ENCODE data around the gene GINS3.

Gene GINS3

GRCh38 chr16:58426966-58427365 is 34.7 kb downstream of the GINS3 start:
- no peak for DNase-seq

DNA sequence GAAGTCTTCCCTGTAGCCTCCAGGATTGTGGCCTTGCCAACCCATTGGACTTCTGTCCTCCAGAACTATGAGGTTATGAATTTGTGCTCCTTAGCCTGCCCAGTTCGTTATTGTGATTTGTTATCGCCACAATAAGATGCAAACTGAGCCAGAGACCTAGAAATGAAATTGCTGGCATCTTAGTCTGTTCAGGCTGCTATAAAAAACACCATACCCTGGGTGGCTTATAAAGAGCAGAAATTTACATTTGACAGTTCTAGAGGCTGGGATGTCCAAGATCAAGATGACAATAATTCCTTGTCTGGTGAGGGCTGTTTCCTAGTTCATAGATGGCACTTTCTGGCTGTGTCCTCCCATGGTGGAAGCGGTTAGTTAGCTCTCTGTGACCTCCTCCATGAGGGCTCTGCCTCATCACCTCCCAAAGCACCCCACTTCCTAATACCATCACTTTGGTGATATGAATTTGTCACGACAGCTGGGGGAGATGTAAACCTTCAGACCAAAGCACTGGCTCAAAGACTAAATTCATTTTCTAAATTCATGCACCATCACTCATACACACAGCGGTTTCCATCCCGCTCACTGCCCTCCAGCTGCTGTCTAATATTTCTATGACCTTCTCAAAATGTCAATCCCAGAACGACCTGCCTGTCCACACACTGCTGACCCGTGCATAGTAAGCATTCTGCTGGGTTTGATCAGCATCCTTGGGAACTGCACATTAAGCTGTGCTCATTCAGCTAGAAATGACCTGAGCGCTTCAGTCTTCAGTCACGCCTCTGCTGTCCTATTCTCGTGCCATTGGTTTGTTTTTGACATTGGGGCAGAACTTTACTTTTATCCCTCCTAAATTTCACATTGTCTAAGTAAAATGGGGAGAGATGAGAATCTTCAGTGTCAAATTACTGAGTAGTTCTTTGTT is 36.6 kb downstream of the GINS3 start:
- peak; percentile 67 for DNase-seq

GRCh38 chr16:58430718-58431117 is 38.4 kb downstream of the GINS3 start:
- DNase-seq = no peak

GRCh38 chr16:58433569-58433951 is 41.3 kb downstream of the GINS3 start:
- DNase-seq = no peak

DNA sequence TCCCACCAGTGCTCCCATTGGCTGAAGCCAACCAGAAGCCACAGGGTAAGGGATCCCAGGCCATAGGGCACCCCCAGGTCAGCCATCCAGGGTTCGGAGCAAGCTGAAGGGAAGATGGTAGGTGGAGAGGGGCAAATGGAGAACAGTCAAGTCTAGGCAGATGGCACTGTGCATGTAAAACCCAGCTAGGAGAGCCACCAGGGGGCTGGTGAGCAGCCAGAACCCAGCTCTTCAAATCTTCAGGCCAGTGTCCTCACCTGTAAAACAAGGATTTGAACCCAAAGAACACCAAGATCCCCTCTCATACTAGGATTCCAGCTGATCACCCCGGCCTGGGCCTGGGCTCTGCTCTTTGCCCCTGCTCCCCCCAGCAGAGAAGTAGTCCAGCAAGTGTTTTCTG is 43.5 kb downstream of the GINS3 start:
- DNase-seq = no peak

GRCh38 chr16:58440131-58440530 is 47.9 kb downstream of the GINS3 start:
- no peak for DNase-seq

DNA sequence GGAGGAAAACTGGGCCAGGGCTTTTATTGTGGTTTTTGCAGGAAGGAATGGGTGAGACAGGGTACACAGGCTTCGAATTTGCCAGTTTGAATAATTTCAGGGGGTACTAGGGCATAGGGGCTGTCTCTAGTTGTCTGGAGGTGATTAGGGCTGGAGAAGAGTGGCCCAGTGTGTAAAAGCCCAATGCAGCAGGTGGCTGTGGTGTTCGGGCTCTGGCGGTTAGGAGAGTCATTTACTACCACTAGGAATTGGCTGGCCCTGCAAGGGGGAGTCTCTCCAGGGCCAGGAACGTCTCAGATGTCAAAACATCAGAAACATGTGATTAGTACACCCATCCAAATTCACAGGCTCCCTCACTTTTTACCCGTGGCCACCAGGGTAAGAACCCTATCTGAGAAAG is 50.3 kb downstream of the GINS3 start:
- no peak for DNase-seq

GRCh38 chr16:58443783-58444182 is 51.5 kb downstream of the GINS3 start:
- DNase-seq = no peak

- DNase-seq = no peak
Measured at GRCh38 chr16:58444265-58444664, 52.0 kb downstream of the GINS3 start.

- no peak for DNase-seq
Measured at GRCh38 chr16:58448890-58449289, 56.6 kb downstream of the GINS3 start.

DNA sequence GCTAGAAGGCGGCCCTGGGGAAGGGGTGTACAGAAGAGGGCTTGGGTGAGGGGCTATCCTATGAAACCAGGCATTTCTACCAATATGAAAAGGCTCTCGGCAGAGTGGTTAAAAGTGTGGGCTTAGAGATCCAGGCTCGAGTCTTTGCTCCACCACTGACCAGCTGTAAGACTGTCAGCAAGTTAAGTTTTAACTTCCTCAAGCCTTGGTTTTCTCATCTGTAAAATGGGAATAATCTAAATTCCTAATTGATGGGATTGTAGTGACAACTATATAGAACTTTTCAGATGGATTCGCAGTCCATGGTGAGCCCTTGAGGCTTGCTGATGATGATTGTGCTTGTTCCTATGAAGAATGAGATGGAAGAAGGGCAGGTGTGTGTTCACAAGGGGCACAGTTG is 57.0 kb downstream of the GINS3 start:
- no peak for DNase-seq

DNA sequence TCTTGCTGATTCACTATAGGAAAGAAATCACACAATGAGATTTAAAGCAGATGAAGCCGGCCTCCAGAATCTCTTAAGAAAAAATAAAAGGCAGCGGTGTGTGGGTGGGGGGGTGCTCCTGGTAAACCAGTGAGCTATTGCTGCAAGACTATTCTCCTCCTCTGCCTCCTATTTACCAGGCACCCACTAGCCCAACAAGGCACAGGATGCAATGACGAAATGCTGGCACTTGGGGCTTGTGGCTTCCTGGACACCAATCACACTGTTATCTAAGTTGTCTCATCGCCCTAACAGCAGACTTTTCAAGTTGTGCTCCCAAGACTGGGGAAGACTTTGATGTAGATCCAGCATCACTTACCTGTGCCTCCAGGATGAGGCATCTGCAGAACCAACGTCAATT is 57.5 kb downstream of the GINS3 start:
- no peak for DNase-seq

DNA sequence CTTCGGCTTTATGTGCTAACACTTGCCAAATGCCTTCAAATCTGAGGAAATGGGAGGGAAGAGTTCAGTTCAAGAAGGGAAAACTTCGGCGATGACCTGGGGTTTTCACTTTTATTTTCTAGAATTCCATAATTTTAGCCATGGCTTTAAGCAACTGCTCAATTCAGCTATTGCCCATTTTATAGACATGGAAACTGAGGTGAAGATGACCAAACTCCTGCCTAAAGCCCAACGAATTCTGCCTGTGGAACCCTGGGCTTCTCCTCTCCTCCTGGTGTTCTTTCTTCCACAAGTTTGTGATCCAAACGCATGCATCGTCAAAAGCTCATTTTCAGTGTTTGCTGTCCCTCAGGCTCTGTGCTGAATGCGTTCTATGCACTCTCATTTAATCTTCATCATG is 58.3 kb downstream of the GINS3 start:
- no peak for DNase-seq

DNA sequence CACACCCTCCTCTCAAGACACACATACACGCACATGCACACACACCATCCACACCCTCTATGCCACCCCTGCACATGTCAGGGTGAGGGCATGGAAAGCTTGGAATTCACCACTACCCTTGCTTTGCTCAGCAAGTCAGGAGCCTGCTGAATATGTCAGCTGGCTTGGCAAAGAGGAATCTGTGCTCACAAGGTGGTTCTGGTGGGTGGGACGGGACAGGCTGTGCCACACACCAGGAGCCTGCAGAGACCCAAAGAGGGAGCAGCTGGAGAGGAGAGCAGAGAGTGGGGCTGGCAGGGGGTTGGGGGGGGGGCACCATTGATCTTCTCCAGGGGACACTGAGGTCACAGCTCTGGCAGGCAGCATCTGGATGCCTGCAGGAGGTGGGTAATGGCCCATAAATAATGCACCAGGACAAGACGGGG is 59.0 kb downstream of the GINS3 start:
- peak; percentile 88 for DNase-seq

- no peak for DNase-seq
Measured at GRCh38 chr16:58451945-58452401, 59.7 kb downstream of the GINS3 start.

DNA sequence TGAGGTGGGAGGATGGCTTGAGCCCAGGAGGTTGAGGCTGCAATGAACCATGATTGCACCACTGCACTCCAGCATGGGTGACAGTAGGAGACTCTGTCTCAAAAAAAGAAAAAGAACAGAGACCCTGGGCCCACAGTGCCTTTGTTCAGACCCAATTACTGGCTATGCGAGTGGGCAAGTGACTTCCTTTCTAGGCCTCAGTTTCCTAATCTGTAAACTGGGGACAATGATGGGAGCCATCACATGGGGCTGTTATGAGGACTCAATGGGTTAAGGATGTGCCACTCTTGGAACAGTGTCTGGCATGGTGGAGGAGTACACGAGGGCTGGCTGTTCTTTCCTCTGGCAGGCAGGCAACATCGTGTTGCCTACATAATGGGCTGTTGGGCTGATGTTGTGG is 60.4 kb downstream of the GINS3 start:
- no peak for DNase-seq

- no peak for DNase-seq
Measured at GRCh38 chr16:58454178-58454577, 61.9 kb downstream of the GINS3 start.

DNA sequence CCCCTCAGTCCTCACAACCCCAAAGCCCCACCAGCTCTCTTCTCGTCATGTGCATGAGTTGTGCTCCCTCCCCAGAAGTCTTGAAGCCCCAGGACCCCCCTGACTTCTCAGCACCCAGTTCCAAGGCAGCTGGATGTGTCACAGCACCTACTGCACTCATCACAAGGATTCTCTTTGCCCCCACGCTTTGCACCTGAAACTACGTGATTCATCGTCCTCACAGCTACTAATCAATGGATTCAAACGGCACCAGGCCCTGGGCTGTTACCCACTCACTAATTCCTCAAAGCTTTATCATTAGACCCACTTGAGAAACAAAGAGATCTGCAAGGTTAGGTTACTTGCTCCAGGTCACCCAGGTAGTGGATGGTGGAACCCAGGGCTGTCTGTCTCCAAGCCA is 62.6 kb downstream of the GINS3 start:
- no peak for DNase-seq
